Esophagus squamous epithelium (tissue), 4 donors: ENCODE data around the gene KCNK3.

ENCODE experiments used
- CTCF ChIP-seq, 6 experiments: fragments of 450-650 bp in 4 of 6; fragments of 200-600 bp in 2 of 6; sonication (generic) in 2 of 6; IDR thresholded peaks; one replicate each; pipeline ENCODE4 v1.5.1; 2016 to 2019; ENCODE audit warnings: antibody characterized with exemption in 6 of 6, mild to moderate bottlenecking in 4 of 6, moderate library complexity in 4 of 6
- POLR2A ChIP-seq, 4 donors: fragments of 450-650 bp; IDR thresholded peaks; one replicate each; pipeline ENCODE4 v1.6.1; 2017; ENCODE audit warnings: antibody characterized with exemption in 4 of 4, mild to moderate bottlenecking in 4 of 4, moderate library complexity in 3 of 4

GRCh38 chr2:26670171-26670570, 22.4 kb upstream of the KCNK3 start:
- TF ChIP-seq CTCF (IDR thresholded peaks at IDR 0.05) (no peak), POLR2A (IDR thresholded peaks at IDR 0.05) (no peak)
